B cell (primary cell): ENCODE data around the gene FCHO2. TPM values are rescaled to one million over a fixed set of nuclear protein-coding genes. Genes with fewer than 3 reads are reported as not detected.

Source experiments
- ATAC-seq: fragments of 200-7000 bp; cut with Tn5 transposase; one replicate; pipeline ENCODE4 v1.10.0; 2021; ENCODE audit warnings: low read depth, mild to moderate bottlenecking, moderate number of reproducible peaks, moderate library complexity
- CTCF ChIA-PET: fragments of 350-600 bp; sonication (Branson Sonifier 250); formaldehyde crosslinking; loops from one replicate; lab custom pipeline; 2021; ENCODE audit warnings: antibody characterized with exemption, inconsistent platforms; lab: Charles Lee
- POLR2A ChIA-PET: fragments of 350-600 bp; sonication (Branson Sonifier 250); formaldehyde crosslinking; loops from one replicate; lab custom pipeline; 2021; ENCODE audit warnings: antibody characterized with exemption; lab: Charles Lee
- DNase-seq: peaks from one replicate; pipeline ENCODE4 v3.0.0; 2013
- H2AFZ ChIP-seq: 2 replicates; pipeline ENCODE4 v1.6.1; 2012; ENCODE audit warnings: mild to moderate bottlenecking, low read depth, low read length; ENCODE audit not compliant: insufficient read depth, poor library complexity, severe bottlenecking
- H3K27ac ChIP-seq, 2 donors: 1 replicate in 1 of 2; 2 replicates in 1 of 2; pipeline ENCODE4 v1.5.1; 2012 to 2013; ENCODE audit warnings: low read length in 2 of 2, mild to moderate bottlenecking in 2 of 2, moderate library complexity in 1 of 2
- H3K27me3 ChIP-seq, 4 experiments: fragments of 200-600 bp in 1 of 4; sonication (generic) in 1 of 4; replicated peaks in 1 of 4; 1 replicate in 2 of 4; 2 replicates in 2 of 4; pipeline versions ENCODE4 v1.6.1 to v1.7.0; 2013 to 2016; ENCODE audit warnings: low read length in 3 of 4, mild to moderate bottlenecking in 2 of 4, mixed read lengths in 1 of 4, moderate library complexity in 1 of 4; ENCODE audit not compliant: insufficient read depth in 4 of 4, control insufficient read depth in 3 of 4; ENCODE audit errors: control extremely low read depth in 1 of 4
- H3K36me3 ChIP-seq, 2 experiments: replicated peaks in 1 of 2; 1 replicate in 1 of 2; 2 replicates in 1 of 2; pipeline versions ENCODE4 v1.6.1 to v1.7.1; 2013; ENCODE audit warnings: low read length in 1 of 2; ENCODE audit not compliant: insufficient read depth in 2 of 2, control insufficient read depth in 1 of 2; ENCODE audit errors: control extremely low read depth in 1 of 2, extremely low read depth in 1 of 2
- H3K4me1 ChIP-seq, 2 donors: fragments of 200-600 bp in 1 of 2; sonication (generic) in 1 of 2; 1 replicate in 1 of 2; 2 replicates in 1 of 2; pipeline versions ENCODE4 v1.5.1 to v1.6.1; 2013 to 2017; ENCODE audit warnings: low read length in 2 of 2; ENCODE audit not compliant: control insufficient read depth in 2 of 2, insufficient read depth in 2 of 2
- H3K4me2 ChIP-seq: replicated peaks from 2 replicates; pipeline ENCODE3; 2012; ENCODE audit warnings: mild to moderate bottlenecking, low read depth, low read length; ENCODE audit not compliant: poor library complexity, severe bottlenecking
- H3K4me3 ChIP-seq, 5 experiments: fragments of 200-600 bp in 1 of 5; sonication (generic) in 1 of 5; 1 replicate in 3 of 5; 2 replicates in 2 of 5; pipeline versions ENCODE4 v1.5.1 to v1.7.0; 2011 to 2016; ENCODE audit warnings: low read length in 4 of 5, mild to moderate bottlenecking in 4 of 5, low read depth in 2 of 5, control low read depth in 1 of 5, moderate library complexity in 1 of 5; ENCODE audit not compliant: insufficient read depth in 1 of 5; ENCODE audit errors: control extremely low read depth in 1 of 5, extremely low read depth in 1 of 5
- H3K79me2 ChIP-seq: fragments of 200-600 bp; sonication (generic); one replicate; pipeline ENCODE4 v1.6.0; 2016; ENCODE audit warnings: low read length; ENCODE audit not compliant: control insufficient read depth, insufficient read depth
- H3K9ac ChIP-seq: fragments of 200-600 bp; sonication (generic); 2 replicates; pipeline ENCODE4 v1.6.1; 2017; ENCODE audit warnings: mild to moderate bottlenecking, low read length, moderate library complexity
- H3K9me3 ChIP-seq, 3 donors: one replicate each; pipeline versions ENCODE4 v1.6.1 to v1.7.1; 2013; ENCODE audit warnings: low read length in 2 of 3; ENCODE audit not compliant: control insufficient read depth in 2 of 3, insufficient read depth in 1 of 3; ENCODE audit errors: control extremely low read depth in 1 of 3
- H4K20me1 ChIP-seq: 2 replicates; pipeline ENCODE4 v1.6.0; 2012; ENCODE audit warnings: mild to moderate bottlenecking, low read length; ENCODE audit not compliant: insufficient read depth, control insufficient read depth, poor library complexity, severe bottlenecking
- H3K27ac Mint-ChIP-seq: one replicate; pipeline ENCODE4 v1.8.0; 2021; ENCODE audit warnings: mixed read lengths
- H3K27me3 Mint-ChIP-seq: one replicate; pipeline ENCODE4 v1.8.0; 2021; ENCODE audit warnings: mixed read lengths
- H3K4me1 Mint-ChIP-seq: one replicate; pipeline ENCODE4 v1.8.0; 2021; ENCODE audit warnings: mixed read lengths
- H3K4me3 Mint-ChIP-seq: one replicate; pipeline ENCODE4 v1.8.0; 2021; ENCODE audit warnings: mixed read lengths
- H3K9me3 Mint-ChIP-seq: one replicate; pipeline ENCODE4 v1.8.0; 2022; ENCODE audit warnings: mixed read lengths; ENCODE audit not compliant: insufficient read depth
- CTCF ChIP-seq: fragments of 200-600 bp; IDR thresholded peaks from one replicate; pipeline ENCODE4 v1.8.0; 2022; ENCODE audit warnings: antibody characterized with exemption, mild to moderate bottlenecking
- EZH2 ChIP-seq: IDR thresholded peaks from 2 replicates; pipeline ENCODE4 v1.6.1; 2012; ENCODE audit warnings: borderline replicate concordance, low read depth, mild to moderate bottlenecking, moderate library complexity, low read length; ENCODE audit not compliant: insufficient read depth, poor library complexity, severe bottlenecking
- WGBS: methylation state at CpG from one replicate; pipeline ENCODE4 v1.1.5; 2013; ENCODE audit warnings: missing lambda C conversion rate; ENCODE audit not compliant: insufficient coverage; 5-methylcytosine and 5-hydroxymethylcytosine counted together
- intact Hi-C: fragments of 100-400 bp; cut with micrococcal nuclease; formaldehyde crosslinking; loops from one replicate; pipeline ENCODE4 v1.10.0; 2022
- polyA plus RNA-seq: library from polyadenylated mRNA; depleted of rRNA; stranded (reverse); fragments of >200 nt; gene quantifications from 2 replicates; pipeline ENCODE4 v1.2.3, GENCODE V29; 2012
- total RNA-seq, 2 donors: library from RNA; stranded (reverse); fragments of 120-200 nt in 1 of 2; gene quantifications; 1 replicate in 1 of 2; 2 replicates in 1 of 2; pipeline versions ENCODE4 v1.2.3 to v1.2.4, GENCODE V29; 2013 to 2022

Gene FCHO2
- total and polyA plus RNA-seq, 2 donors (not counting 1 experiment from before 2014, with no cell fraction given), result 1.5 to 11.0 TPM

DNA sequence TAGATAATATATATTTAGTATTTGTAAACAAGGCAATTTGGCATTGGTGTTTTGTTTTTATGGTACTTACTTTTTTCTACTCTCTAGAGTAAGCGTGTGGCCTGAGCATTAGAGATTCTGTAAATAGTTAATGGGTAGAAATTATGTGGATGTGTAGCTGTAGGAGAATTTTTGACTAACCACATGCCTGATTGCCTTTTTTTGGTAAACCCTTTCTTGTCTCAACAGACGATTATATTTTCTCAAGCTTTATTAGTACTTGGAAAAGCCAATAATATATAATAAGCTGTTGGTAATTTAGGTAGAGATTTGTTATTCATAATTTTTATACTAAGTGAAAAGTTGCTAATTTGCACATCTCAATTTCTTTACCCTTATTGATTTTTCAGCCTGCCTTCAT lies 76.8 kb downstream of the FCHO2 start:
- H3K27ac ChIP-seq, result no peak overlapping the region
- no peaks in the 10 kb centered on the region for H3K27me3 Mint-ChIP-seq
- no peaks in the 10 kb centered on the region for H3K9me3 Mint-ChIP-seq
- 100% methylated on average over 1 of the region's 2 CpGs for WGBS
- no peaks in the 10 kb centered on the region for H3K36me3 ChIP-seq
- no peaks in the 10 kb centered on the region for H3K4me1 Mint-ChIP-seq
- H3K4me3 ChIP-seq, result no peak overlapping the region
- POLR2A ChIA-PET, result no interaction called here
- H3K4me3 Mint-ChIP-seq, result no peak overlapping the region
- H4K20me1 ChIP-seq, result no peaks in the 10 kb centered on the region
- DNase-seq (no peak), ATAC-seq (no peak)
- H3K4me1 ChIP-seq, result no peaks in the 10 kb centered on the region
- TF ChIP-seq EZH2 (no peak), CTCF (no peak)
- no peaks in the 10 kb centered on the region for H3K79me2 ChIP-seq
- H3K27me3 ChIP-seq, result no peaks in the 10 kb centered on the region
- H3K4me2 ChIP-seq, result no peak overlapping the region
- CTCF ChIA-PET, result no interaction called here
- no peak overlapping the region for H3K27ac Mint-ChIP-seq
- no peak overlapping the region for H2AFZ ChIP-seq
- no peaks in the 10 kb centered on the region for H3K9me3 ChIP-seq
- H3K9ac ChIP-seq, result no peak overlapping the region
- intact Hi-C loops, result no loop called here

- Histone ChIP-seq H4K20me1 (no peaks in the 10 kb centered on the region), H3K4me3 (no peak overlapping the region), H3K27me3 (no peaks in the 10 kb centered on the region), H3K27ac (no peak overlapping the region), H2AFZ (no peak overlapping the region), H3K9me3 (no peaks in the 10 kb centered on the region), H3K9ac (no peak overlapping the region), H3K4me1 (no peaks in the 10 kb centered on the region), H3K36me3 (no peaks in the 10 kb centered on the region), H3K4me2 (no peak overlapping the region), H3K79me2 (no peaks in the 10 kb centered on the region)
- CTCF ChIA-PET, result no interaction called here
- Mint-ChIP-seq H3K27ac (no peak overlapping the region), H3K27me3 (no peaks in the 10 kb centered on the region), H3K4me3 (no peak overlapping the region), H3K4me1 (no peaks in the 10 kb centered on the region), H3K9me3 (no peaks in the 10 kb centered on the region)
- POLR2A ChIA-PET, result no interaction called here
- intact Hi-C loops, result no loop called here
- WGBS, result no CpG with 5 or more reads among the region's 5 CpGs
- TF ChIP-seq CTCF, result no peak
- no peak for TF ChIP-seq EZH2
- ATAC-seq (no peak), DNase-seq (no peak)
Measured at GRCh38 chr5:73037545-73037944, 81.7 kb downstream of the FCHO2 start.
